HL-60 (cell line): Measurements from ENCODE around the gene SDHA.

Source experiments
- DNase-seq, 2 experiments: peaks; one replicate each; pipeline ENCODE4 v3.0.0-alpha.2; 2010 to 2020; ENCODE audit warnings: low read depth in 1 of 2, low spot score in 1 of 2
- H3K27ac ChIP-seq: fragments of 250-450 bp; sonication (Bioruptor Pico); replicated peaks from 2 replicates; pipeline ENCODE4 v1.5.1; 2020; ENCODE audit warnings: mild to moderate bottlenecking, moderate library complexity
- H3K27me3 ChIP-seq: fragments of 250-450 bp; sonication (Bioruptor Pico); 2 replicates; pipeline ENCODE4 v1.5.1; 2021; ENCODE audit warnings: mild to moderate bottlenecking, moderate library complexity; ENCODE audit not compliant: insufficient read depth, poor library complexity, severe bottlenecking
- H3K4me3 ChIP-seq: replicated peaks from 2 replicates; pipeline ENCODE4 v1.5.1; 2011; ENCODE audit warnings: mild to moderate bottlenecking, control low read depth, low read length; ENCODE audit not compliant: insufficient read depth
- CTCF ChIP-seq: IDR thresholded peaks from one replicate; pipeline ENCODE4 v1.5.1; 2011; ENCODE audit warnings: low read length, control low read depth, inconsistent platforms; ENCODE audit not compliant: insufficient read depth
- GABPA ChIP-seq: IDR thresholded peaks from 2 replicates; pipeline ENCODE4 v1.6.1; 2012; ENCODE audit warnings: low read depth
- POLR2AphosphoS5 ChIP-seq: IDR thresholded peaks from 2 replicates; pipeline ENCODE4 v1.6.1; 2012; ENCODE audit warnings: low read depth
- REST ChIP-seq: IDR thresholded peaks from 2 replicates; pipeline ENCODE4 v1.6.1; 2012; ENCODE audit warnings: low read depth; ENCODE audit not compliant: insufficient replicate concordance
- SPI1 ChIP-seq: IDR thresholded peaks from 2 replicates; pipeline ENCODE4 v1.6.1; 2012; ENCODE audit warnings: low read depth, mild to moderate bottlenecking, borderline replicate concordance

Gene SDHA

GRCh38 chr5:305050-305449 is 86.9 kb downstream of the SDHA start:
- Histone ChIP-seq H3K27me3 (no peaks in the 10 kb centered on the region), H3K27ac (no peak overlapping the region), H3K4me3 (no peak overlapping the region)
- DNase-seq, result no peak
- TF ChIP-seq POLR2AphosphoS5, result no peak
- no peak for TF ChIP-seq GABPA
- TF ChIP-seq SPI1, result no peak
- TF ChIP-seq REST, result no peak
- TF ChIP-seq CTCF, result no peak

- H3K27ac ChIP-seq, result no peak overlapping the region
- TF ChIP-seq REST (no peak), SPI1 (no peak), CTCF (no peak), GABPA (no peak), POLR2AphosphoS5 (no peak)
- no peak overlapping the region for H3K4me3 ChIP-seq
- DNase-seq, result no peak
- H3K27me3 ChIP-seq, result no peaks in the 10 kb centered on the region
Measured at GRCh38 chr5:305459-305858, 87.3 kb downstream of the SDHA start.

GRCh38 chr5:306011-306805 is 88.1 kb downstream of the SDHA start:
- Histone ChIP-seq H3K27me3 (no peaks in the 10 kb centered on the region), H3K27ac (no peak overlapping the region), H3K4me3 (no peak overlapping the region)
- TF ChIP-seq GABPA (no peak), POLR2AphosphoS5 (no peak), SPI1 (no peak), CTCF (no peak), REST (no peak)
- no peak for DNase-seq
